Fibroblast of lung (primary cell): Measurements from ENCODE around the gene RALGDS. TPM values are rescaled to one million over a fixed set of nuclear protein-coding genes. Genes with fewer than 3 reads are reported as not detected.

Source experiments
- DNase-seq, 2 donors: peaks; one replicate each; pipeline versions ENCODE4 v3.0.0 to v3.0.0-alpha.2; 2010; ENCODE audit warnings: low read depth in 2 of 2
- H2AFZ ChIP-seq: 2 replicates; pipeline ENCODE4 v1.5.1; 2012; ENCODE audit warnings: low read length, control low read depth, inconsistent platforms
- H3K27ac ChIP-seq: 2 replicates; pipeline ENCODE4 v1.5.1; 2011; ENCODE audit warnings: low read length, control low read depth; ENCODE audit not compliant: insufficient read depth
- H3K27me3 ChIP-seq: 2 replicates; pipeline ENCODE4 v1.5.1; 2011; ENCODE audit warnings: mild to moderate bottlenecking, low read length; ENCODE audit not compliant: control insufficient read depth, insufficient read depth
- H3K36me3 ChIP-seq: 2 replicates; pipeline ENCODE4 v1.5.1; 2011; ENCODE audit warnings: low read length; ENCODE audit not compliant: control insufficient read depth, insufficient read depth
- H3K4me1 ChIP-seq: 2 replicates; pipeline ENCODE4 v1.5.1; 2011; ENCODE audit warnings: low read length; ENCODE audit not compliant: control insufficient read depth, insufficient read depth; ENCODE audit errors: extremely low read depth
- H3K4me2 ChIP-seq: 2 replicates; pipeline ENCODE4 v1.5.1; 2011; ENCODE audit warnings: low read length, control low read depth; ENCODE audit not compliant: insufficient read depth; ENCODE audit errors: extremely low read depth
- H3K4me3 ChIP-seq, 4 experiments: fragments of 200-600 bp in 1 of 4; sonication (generic) in 1 of 4; replicated peaks in 1 of 4; 2 replicates each; pipeline ENCODE4 v1.5.1; 2011 to 2016; ENCODE audit warnings: low read length in 4 of 4, low read depth in 3 of 4, mild to moderate bottlenecking in 3 of 4, control low read depth in 2 of 4, inconsistent platforms in 1 of 4, mixed read lengths in 1 of 4; ENCODE audit not compliant: insufficient read depth in 1 of 4; ENCODE audit errors: control extremely low read depth in 1 of 4
- H3K79me2 ChIP-seq: 2 replicates; pipeline ENCODE4 v1.5.1; 2012; ENCODE audit warnings: mild to moderate bottlenecking, low read length, inconsistent platforms; ENCODE audit not compliant: control insufficient read depth, insufficient read depth
- H3K9ac ChIP-seq: 2 replicates; pipeline ENCODE4 v1.5.1; 2011; ENCODE audit warnings: mild to moderate bottlenecking, low read length, control low read depth; ENCODE audit not compliant: insufficient read depth
- H3K9me3 ChIP-seq: 2 replicates; pipeline ENCODE4 v1.5.1; 2012; ENCODE audit warnings: low read depth, low read length; ENCODE audit not compliant: control insufficient read depth, insufficient read depth
- H4K20me1 ChIP-seq: 2 replicates; pipeline ENCODE4 v1.5.1; 2011; ENCODE audit warnings: low read length; ENCODE audit not compliant: control insufficient read depth, insufficient read depth; ENCODE audit errors: extremely low read depth
- EZH2 ChIP-seq: IDR thresholded peaks from 2 replicates; pipeline ENCODE4 v1.5.1; 2012; ENCODE audit warnings: low read length, control low read depth, mild to moderate bottlenecking; ENCODE audit errors: missing control alignments
- polyA plus RNA-seq, 2 donors: library from polyadenylated mRNA; depleted of rRNA in 1 of 2; stranded (reverse) in 1 of 2; unstranded in 1 of 2; fragments of >200 nt; gene quantifications; 2 replicates each; pipeline ENCODE4 v1.2.1, GENCODE V29; 2011 to 2012; ENCODE audit warnings: missing spikeins in 1 of 2
- total RNA-seq: library from RNA; depleted of rRNA; stranded (reverse); fragments of >200 nt; gene quantifications from 2 replicates; pipeline ENCODE4 v1.2.1, GENCODE V29; 2014
- TF ChIP-seq, protein P1 (sequence below), 2 donors: IDR thresholded peaks in 1 of 2; conservative IDR thresholded peaks in 1 of 2; 1 replicate in 1 of 2; 2 replicates in 1 of 2; pipeline ENCODE4 v1.5.1; 2011 to 2012; ENCODE audit warnings: low read length in 2 of 2, control low read depth in 1 of 2, inconsistent platforms in 1 of 2, low read depth in 1 of 2, mild to moderate bottlenecking in 1 of 2

The RALGDS gene
- total and polyA plus RNA-seq, 2 donors (not counting 1 experiment from before 2014, with no cell fraction given) = 16.6 to 23.6 TPM

DNA sequence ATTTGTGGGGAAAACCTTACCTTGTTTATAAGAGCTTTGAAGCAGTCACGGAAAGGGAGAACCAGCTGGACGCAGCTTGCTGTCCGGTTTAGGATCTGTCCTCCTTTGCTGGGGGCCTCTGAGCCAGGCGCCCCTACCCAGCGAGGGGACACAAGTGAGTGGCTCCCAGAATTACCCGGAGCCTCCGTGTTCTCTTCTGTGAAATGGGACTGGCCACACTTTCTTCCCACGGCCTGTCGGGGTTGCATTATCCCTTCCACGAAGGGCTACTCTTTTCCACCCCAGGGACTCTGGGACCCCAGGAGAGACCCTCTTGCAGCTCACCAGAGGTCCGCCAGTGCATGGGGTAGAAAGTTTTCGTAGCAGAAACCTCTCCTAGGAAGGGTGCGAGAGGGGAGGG is 43.2 kb upstream of the RALGDS start:
- Histone ChIP-seq H3K4me2 (peak overlapping the region; percentile 69), H4K20me1 (no peaks in the 10 kb centered on the region), H3K79me2 (no peaks in the 10 kb centered on the region), H3K4me1 (no peaks in the 10 kb centered on the region), H3K9ac (no peak overlapping the region), H3K27ac (no peak overlapping the region), H3K36me3 (no peaks in the 10 kb centered on the region), H3K4me3 (peak overlapping the region; percentile 31 to 68 (median 43)), H3K9me3 (no peaks in the 10 kb centered on the region), H3K27me3 (no peaks in the 10 kb centered on the region), H2AFZ (peak overlapping the region; percentile 2)
- no peak for DNase-seq
- TF ChIP-seq, protein P1, sequence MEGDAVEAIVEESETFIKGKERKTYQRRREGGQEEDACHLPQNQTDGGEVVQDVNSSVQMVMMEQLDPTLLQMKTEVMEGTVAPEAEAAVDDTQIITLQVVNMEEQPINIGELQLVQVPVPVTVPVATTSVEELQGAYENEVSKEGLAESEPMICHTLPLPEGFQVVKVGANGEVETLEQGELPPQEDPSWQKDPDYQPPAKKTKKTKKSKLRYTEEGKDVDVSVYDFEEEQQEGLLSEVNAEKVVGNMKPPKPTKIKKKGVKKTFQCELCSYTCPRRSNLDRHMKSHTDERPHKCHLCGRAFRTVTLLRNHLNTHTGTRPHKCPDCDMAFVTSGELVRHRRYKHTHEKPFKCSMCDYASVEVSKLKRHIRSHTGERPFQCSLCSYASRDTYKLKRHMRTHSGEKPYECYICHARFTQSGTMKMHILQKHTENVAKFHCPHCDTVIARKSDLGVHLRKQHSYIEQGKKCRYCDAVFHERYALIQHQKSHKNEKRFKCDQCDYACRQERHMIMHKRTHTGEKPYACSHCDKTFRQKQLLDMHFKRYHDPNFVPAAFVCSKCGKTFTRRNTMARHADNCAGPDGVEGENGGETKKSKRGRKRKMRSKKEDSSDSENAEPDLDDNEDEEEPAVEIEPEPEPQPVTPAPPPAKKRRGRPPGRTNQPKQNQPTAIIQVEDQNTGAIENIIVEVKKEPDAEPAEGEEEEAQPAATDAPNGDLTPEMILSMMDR (conservative IDR thresholded peaks at IDR 0.05 in 1 of 2, IDR thresholded peaks at IDR 0.05 in 1 of 2; ENCODE audit: low read depth in 1 of 2, low read length in 2 of 2) = no peak
- TF ChIP-seq EZH2 = no peak

DNA sequence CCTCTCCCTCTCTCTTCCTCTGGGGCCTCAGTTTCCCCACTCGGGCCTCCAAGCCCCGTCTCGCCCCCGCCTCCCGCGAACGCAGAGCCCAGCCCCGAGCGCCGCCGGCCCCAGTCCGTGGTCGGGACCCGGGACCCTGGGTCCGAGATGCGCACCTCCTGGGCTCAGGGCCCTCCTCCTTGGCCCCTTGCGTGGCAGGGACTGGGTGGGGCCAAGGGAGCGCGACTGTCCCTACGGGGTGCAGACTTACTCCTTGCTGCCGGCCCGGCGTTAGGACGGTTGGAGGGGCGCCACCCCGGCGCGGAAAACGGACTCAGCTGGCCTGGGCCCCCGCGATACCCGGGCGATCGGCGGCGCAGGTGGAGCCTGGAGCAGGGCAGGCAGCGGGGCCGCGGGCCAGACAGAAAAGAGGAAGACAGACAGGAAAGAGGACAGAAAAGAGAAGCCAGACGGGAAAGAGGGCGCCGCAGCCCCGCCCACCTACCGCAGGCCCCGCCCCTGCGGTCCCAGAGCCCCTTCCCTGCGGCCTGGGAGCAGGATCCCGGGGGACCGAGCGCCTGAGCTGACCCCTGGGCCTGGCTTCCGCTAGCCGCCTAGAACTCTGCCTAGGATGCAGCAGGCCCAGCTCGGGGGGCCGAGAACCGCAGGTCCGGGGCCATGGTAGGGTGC is 42.6 kb upstream of the RALGDS start, which contains the start of gene GBGT1:
TSS of gene GBGT1 (minus strand) at position 411 of the 669 bp plus-strand sequence. CDS start 1,502 bp downstream, outside the sequence.
- Histone ChIP-seq H4K20me1 (no peaks in the 10 kb centered on the region), H3K79me2 (no peaks in the 10 kb centered on the region), H3K9ac (peak within 1 kb of the TSS; percentile 17), H3K4me1 (no peaks in the 10 kb centered on the region), H3K4me3 (peak within 1 kb of the TSS; percentile 31 to 68 (median 43)), H3K36me3 (no peaks in the 10 kb centered on the region), H3K27me3 (no peaks in the 10 kb centered on the region), H3K9me3 (no peaks in the 10 kb centered on the region), H3K4me2 (peak within 1 kb of the TSS; percentile 69), H3K27ac (no peak within 1 kb of the TSS), H2AFZ (peak within 1 kb of the TSS; percentile 67)
- TF ChIP-seq, protein P1 (conservative IDR thresholded peaks at IDR 0.05 in 1 of 2, IDR thresholded peaks at IDR 0.05 in 1 of 2; ENCODE audit: low read depth in 1 of 2, low read length in 2 of 2) = no peak
- TF ChIP-seq EZH2 = no peak
- DNase-seq = peak; percentile 8 to 25

- H2AFZ ChIP-seq = peak overlapping the region; percentile 67
- H3K4me3 ChIP-seq = peak overlapping the region; percentile 31 to 68 (median 43)
- H3K4me1 ChIP-seq = no peaks in the 10 kb centered on the region
- H3K36me3 ChIP-seq = no peaks in the 10 kb centered on the region
- no peak for DNase-seq
- H3K9ac ChIP-seq = no peak overlapping the region
- no peaks in the 10 kb centered on the region for H3K9me3 ChIP-seq
- H3K4me2 ChIP-seq = peak overlapping the region; percentile 69
- H4K20me1 ChIP-seq = no peaks in the 10 kb centered on the region
- TF ChIP-seq, protein P1 (conservative IDR thresholded peaks at IDR 0.05 in 1 of 2, IDR thresholded peaks at IDR 0.05 in 1 of 2; ENCODE audit: low read depth in 1 of 2, low read length in 2 of 2) = no peak
- no peak for TF ChIP-seq EZH2
- H3K79me2 ChIP-seq = no peaks in the 10 kb centered on the region
- no peak overlapping the region for H3K27ac ChIP-seq
- H3K27me3 ChIP-seq = no peaks in the 10 kb centered on the region
These were observed 41.9 kb upstream of the RALGDS start for GRCh38 chr9:133162861-133163503.
